Keratinocyte (primary cell): ENCODE results near the gene KATNBL1. TPM values are rescaled to one million over a fixed set of nuclear protein-coding genes. Genes with fewer than 3 reads are reported as not detected.

ENCODE experiments used
- DNase-seq: peaks from one replicate; pipeline ENCODE4 v3.0.0-alpha.2; 2011; ENCODE audit warnings: low read depth, missing footprints, low spot score
- FAIRE-seq: peaks from 2 replicates; lab custom pipeline; 2011; peaks lifted over from hg19 to GRCh38; lab: Jason Lieb, UNC
- H2AFZ ChIP-seq: 2 replicates; pipeline ENCODE4 v1.6.0; 2012; ENCODE audit warnings: low read length, control low read depth, inconsistent platforms; ENCODE audit not compliant: control insufficient read depth
- H3K27ac ChIP-seq: 2 replicates; pipeline ENCODE4 v1.5.1; 2011; ENCODE audit warnings: low read length; ENCODE audit not compliant: control insufficient read depth, insufficient read depth
- H3K27me3 ChIP-seq: 3 replicates; pipeline ENCODE4 v1.6.0; 2011; ENCODE audit warnings: low read length; ENCODE audit not compliant: control insufficient read depth, insufficient read depth; ENCODE audit errors: extremely low read depth
- H3K36me3 ChIP-seq, 2 experiments: 2 replicates in 1 of 2; 3 replicates in 1 of 2; pipeline ENCODE4 v1.5.1; 2011; ENCODE audit warnings: low read length in 2 of 2, mild to moderate bottlenecking in 1 of 2; ENCODE audit not compliant: control insufficient read depth in 2 of 2, insufficient read depth in 2 of 2; ENCODE audit errors: extremely low read depth in 1 of 2
- H3K4me1 ChIP-seq: 3 replicates; pipeline ENCODE4 v1.5.1; 2011; ENCODE audit warnings: low read length; ENCODE audit not compliant: control insufficient read depth, insufficient read depth; ENCODE audit errors: extremely low read depth
- H3K4me2 ChIP-seq: 3 replicates; pipeline ENCODE4 v1.6.0; 2011; ENCODE audit warnings: low read depth, low read length; ENCODE audit not compliant: control insufficient read depth, insufficient read depth; ENCODE audit errors: extremely low read depth
- H3K4me3 ChIP-seq, 3 experiments: fragments of 200-600 bp in 1 of 3; sonication (generic) in 1 of 3; 2 replicates in 2 of 3; 3 replicates in 1 of 3; pipeline ENCODE4 v1.5.1; 2011 to 2016; ENCODE audit warnings: low read length in 3 of 3, mild to moderate bottlenecking in 3 of 3, control low read depth in 2 of 3, inconsistent platforms in 1 of 3, low read depth in 1 of 3, mixed read lengths in 1 of 3, mixed run types in 1 of 3, moderate library complexity in 1 of 3; ENCODE audit not compliant: control insufficient read depth in 2 of 3, insufficient read depth in 2 of 3; ENCODE audit errors: extremely low read depth in 1 of 3
- H3K79me2 ChIP-seq: 2 replicates; pipeline ENCODE4 v1.6.0; 2012; ENCODE audit warnings: low read length; ENCODE audit not compliant: control insufficient read depth, insufficient read depth
- H3K9ac ChIP-seq: 3 replicates; pipeline ENCODE4 v1.6.0; 2011; ENCODE audit warnings: low read length; ENCODE audit not compliant: control insufficient read depth, insufficient read depth; ENCODE audit errors: extremely low read depth
- H3K9me1 ChIP-seq: 3 replicates; pipeline ENCODE4 v1.6.0; 2011; ENCODE audit warnings: low read length; ENCODE audit not compliant: control insufficient read depth, insufficient read depth; ENCODE audit errors: extremely low read depth
- H3K9me3 ChIP-seq: 2 replicates; pipeline ENCODE4 v1.5.1; 2012; ENCODE audit warnings: low read depth, low read length; ENCODE audit not compliant: control insufficient read depth
- H4K20me1 ChIP-seq: 3 replicates; pipeline ENCODE4 v1.6.0; 2011; ENCODE audit warnings: low read length; ENCODE audit not compliant: control insufficient read depth, insufficient read depth; ENCODE audit errors: extremely low read depth
- CTCF ChIP-seq, 3 experiments: IDR thresholded peaks in 1 of 3; conservative IDR thresholded peaks in 1 of 3; optimal IDR thresholded peaks in 1 of 3; 2 replicates in 2 of 3; 3 replicates in 1 of 3; pipeline versions ENCODE3 to v1.5.1; 2011; ENCODE audit warnings: low read length in 3 of 3, mild to moderate bottlenecking in 3 of 3, moderate library complexity in 2 of 3, control low read depth in 1 of 3, inconsistent platforms in 1 of 3; ENCODE audit not compliant: insufficient read depth in 2 of 3; ENCODE audit errors: extremely low read depth in 1 of 3
- EZH2 ChIP-seq: IDR thresholded peaks from one replicate; pipeline ENCODE4 v1.6.1; 2012; ENCODE audit warnings: inconsistent platforms, mild to moderate bottlenecking, low read length, moderate library complexity
- dilution Hi-C: fragments of 300-500 bp; cut with MboI; formaldehyde crosslinking; loops from one replicate; pipeline ENCODE4 v1.7.0; 2020; ENCODE audit warnings: low sequenced_read_pairs; ENCODE audit not compliant: extremely low pct_ligation_motif_present
- polyA plus RNA-seq, 5 experiments: library from polyadenylated mRNA; depleted of rRNA in 3 of 5; stranded (reverse) in 3 of 5; stranded (forward) in 1 of 5; unstranded in 1 of 5; fragments of >200 nt; gene quantifications; 1 replicate in 1 of 5; 2 replicates in 3 of 5; 3 replicates in 1 of 5; pipeline versions ENCODE4 v1.2.1 to v1.2.3, GENCODE V29; 2011 to 2012; ENCODE audit warnings: missing spikeins in 2 of 5, low read depth in 1 of 5, low replicate concordance in 1 of 5

Gene KATNBL1
- polyA plus RNA-seq, 1 donor (not counting 4 experiments of a cell fraction or from before 2014, with no cell fraction given), result 54.0 TPM

- no peak overlapping the region for H2AFZ ChIP-seq
- dilution Hi-C loops, result no loop called here
- no peak for DNase-seq
Measured at GRCh38 chr15:34111488-34111887, 98.4 kb downstream of the KATNBL1 start.

GRCh38 chr15:34109797-34110663 lies 99.9 kb downstream of the KATNBL1 start:
- Histone ChIP-seq H3K27ac (no peak overlapping the region), H3K79me2 (no peaks in the 10 kb centered on the region), H3K36me3 (no peaks in the 10 kb centered on the region), H3K9ac (no peak overlapping the region), H2AFZ (no peak overlapping the region), H3K9me3 (no peaks in the 10 kb centered on the region), H4K20me1 (no peaks in the 10 kb centered on the region), H3K4me2 (no peak overlapping the region), H3K9me1 (no peaks in the 10 kb centered on the region), H3K4me3 (no peak overlapping the region), H3K27me3 (no peaks in the 10 kb centered on the region), H3K4me1 (no peaks in the 10 kb centered on the region)
- no peak for TF ChIP-seq EZH2
- TF ChIP-seq CTCF (optimal IDR thresholded peaks at IDR 0.05 in 1 of 3, IDR thresholded peaks at IDR 0.05 in 1 of 3, conservative IDR thresholded peaks at IDR 0.05 in 1 of 3; ENCODE audit: extremely low read depth in 1 of 3, insufficient read depth in 2 of 3, low read length in 3 of 3), result peak in 2 of 3 experiments; percentile 53 to 54
- FAIRE-seq (no peak), DNase-seq (no peak)
- dilution Hi-C loops, result no loop called here

More at GRCh38 chr15:34111488-34111887, 98.4 kb downstream of the KATNBL1 start:
- no peak overlapping the region for H3K27ac ChIP-seq
- H3K36me3 ChIP-seq, result no peaks in the 10 kb centered on the region
- H3K9ac ChIP-seq, result no peak overlapping the region
- no peaks in the 10 kb centered on the region for H3K4me1 ChIP-seq
- no peaks in the 10 kb centered on the region for H3K9me1 ChIP-seq
- TF ChIP-seq CTCF (optimal IDR thresholded peaks at IDR 0.05 in 1 of 3, IDR thresholded peaks at IDR 0.05 in 1 of 3, conservative IDR thresholded peaks at IDR 0.05 in 1 of 3; ENCODE audit: extremely low read depth in 1 of 3, insufficient read depth in 2 of 3, low read length in 3 of 3), result no peak
- no peak for TF ChIP-seq EZH2
- H3K79me2 ChIP-seq, result no peaks in the 10 kb centered on the region
- H3K4me2 ChIP-seq, result no peak overlapping the region
- no peaks in the 10 kb centered on the region for H4K20me1 ChIP-seq
- no peaks in the 10 kb centered on the region for H3K9me3 ChIP-seq
- FAIRE-seq, result no peak
- H3K4me3 ChIP-seq, result no peak overlapping the region
- no peaks in the 10 kb centered on the region for H3K27me3 ChIP-seq
